ENCODE data around the gene SLC25A51. TPM values are rescaled to one million over a fixed set of nuclear protein-coding genes. Genes with fewer than 3 reads are reported as not detected.

The SLC25A51 gene
- total and polyA plus RNA-seq, 2 donors (not counting 3 experiments of a cell fraction or from before 2014, with no cell fraction given), result 15.4 to 36.2 TPM

DNA sequence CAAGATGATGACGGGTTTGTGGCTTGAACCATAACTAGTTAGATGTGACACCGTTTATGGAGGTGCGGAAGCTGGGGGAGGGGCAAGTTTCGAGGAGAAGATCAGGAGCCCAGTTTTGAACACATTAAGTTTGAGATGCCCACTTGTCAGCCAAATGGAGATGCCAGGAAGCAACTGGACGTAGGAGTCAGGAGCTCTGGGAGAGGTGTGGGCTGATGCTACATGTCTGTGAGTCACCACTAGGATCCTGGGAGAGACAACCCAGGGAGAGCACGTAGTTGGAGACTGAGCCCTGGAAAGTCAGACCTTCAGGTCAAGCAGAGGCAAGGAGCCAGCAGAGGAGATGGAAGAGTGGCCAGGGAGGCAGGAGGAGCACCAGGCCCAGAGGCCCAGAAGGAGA lies 48.8 kb upstream of the SLC25A51 start:
- FAIRE-seq, result no peak
- H3K9ac ChIP-seq (replicated peaks; ENCODE audit: extremely low read depth, insufficient read depth, low read length), result no peak overlapping the region
- no peak for DNase-seq (ENCODE audit: low read depth, low spot score)
- H3K27me3 ChIP-seq (ENCODE audit: control insufficient read depth in 2 of 2, insufficient read depth in 2 of 2, low read length in 2 of 2), result no peaks in the 10 kb centered on the region
- H3K9me3 ChIP-seq (replicated peaks; ENCODE audit: control insufficient read depth, insufficient read depth, low read length), result no peaks in the 10 kb centered on the region
- CTCF ChIA-PET, result no interaction called here
- no TSS peak for BruUV-seq (replicated peaks)
- POLR2A ChIA-PET, result no interaction called here
- no peaks in the 10 kb centered on the region for H3K79me2 ChIP-seq (ENCODE audit: control insufficient read depth, insufficient read depth, low read length)
- dilution Hi-C loops (cut with MboI; ENCODE audit: extremely low pct_ligation_motif_present, low sequenced_read_pairs) (no loop called here), intact Hi-C loops (cut with micrococcal nuclease) (loop anchor here (2.0 to 5.0 kb wide), 2 partner anchors 14 to 55 kb away; no protein-coding TSS in a partner anchor)
- H2AFZ ChIP-seq (ENCODE audit: low read depth, low read length), result no peak overlapping the region
- peak overlapping the region; percentile 71 for H3K27ac ChIP-seq (ENCODE audit: insufficient read depth, low read depth, low read length)
- peaks cover 21% of the 10 kb centered on the region for H3K4me1 ChIP-seq (ENCODE audit: control insufficient read depth, extremely low read depth, insufficient read depth, low read length)
- H3K4me2 ChIP-seq (ENCODE audit: insufficient read depth, low read length), result no peak overlapping the region
- TF ChIP-seq CTCF (IDR thresholded peaks at IDR 0.05; ENCODE audit: extremely low read depth in 1 of 2, insufficient read depth in 1 of 2, low read depth in 1 of 2, low read length in 2 of 2) (no peak), POLR2AphosphoS5 (IDR thresholded peaks at IDR 0.05; ENCODE audit: insufficient read depth, low read depth, low read length) (no peak), FOS (IDR thresholded peaks at IDR 0.05; ENCODE audit: borderline replicate concordance, insufficient read depth, low read length) (no peak), JUN (IDR thresholded peaks at IDR 0.05; ENCODE audit: borderline replicate concordance, insufficient read depth, insufficient read length, low read depth) (no peak), EZH2 (IDR thresholded peaks at IDR 0.05; ENCODE audit: borderline replicate concordance, low read depth, low read length, severe bottlenecking) (no peak), GATA2 (IDR thresholded peaks at IDR 0.05; ENCODE audit: insufficient read depth, insufficient read length, low read depth, low read length) (no peak), MAX (IDR thresholded peaks at IDR 0.05; ENCODE audit: insufficient read depth, insufficient read length) (no peak), MYC (IDR thresholded peaks at IDR 0.05; ENCODE audit: low read depth, low read length) (no peak), POLR2A (IDR thresholded peaks at IDR 0.05; ENCODE audit: low read depth, low read length) (no peak)
- H4K20me1 ChIP-seq (replicated peaks; ENCODE audit: control insufficient read depth, extremely low read depth, insufficient read depth, low read length), result no peaks in the 10 kb centered on the region
- no peaks in the 10 kb centered on the region for H3K9me1 ChIP-seq (replicated peaks; ENCODE audit: control insufficient read depth, extremely low read depth, insufficient read depth, low read length)
- no peak overlapping the region for H3K4me3 ChIP-seq (replicated peaks in 1 of 3; ENCODE audit: insufficient read depth in 1 of 3, low read depth in 1 of 3, low read length in 3 of 3)
- peaks cover 0 to 23% of the 10 kb centered on the region in 2 experiments for H3K36me3 ChIP-seq (ENCODE audit: control insufficient read depth in 2 of 2, extremely low read depth in 1 of 2, insufficient read depth in 2 of 2, low read length in 2 of 2)
